ENCODE data around the gene ZNF280B. TPM values are rescaled to one million over a fixed set of nuclear protein-coding genes. Genes with fewer than 3 reads are reported as not detected.

Gene ZNF280B
- total RNA-seq, 6 experiments from 2014 or later: 0.14 to 0.48 (median 0.35) TPM

GRCh38 chr22:22548910-22549309 is 40.4 kb upstream of the ZNF280B start:
- TF ChIP-seq, protein P1, sequence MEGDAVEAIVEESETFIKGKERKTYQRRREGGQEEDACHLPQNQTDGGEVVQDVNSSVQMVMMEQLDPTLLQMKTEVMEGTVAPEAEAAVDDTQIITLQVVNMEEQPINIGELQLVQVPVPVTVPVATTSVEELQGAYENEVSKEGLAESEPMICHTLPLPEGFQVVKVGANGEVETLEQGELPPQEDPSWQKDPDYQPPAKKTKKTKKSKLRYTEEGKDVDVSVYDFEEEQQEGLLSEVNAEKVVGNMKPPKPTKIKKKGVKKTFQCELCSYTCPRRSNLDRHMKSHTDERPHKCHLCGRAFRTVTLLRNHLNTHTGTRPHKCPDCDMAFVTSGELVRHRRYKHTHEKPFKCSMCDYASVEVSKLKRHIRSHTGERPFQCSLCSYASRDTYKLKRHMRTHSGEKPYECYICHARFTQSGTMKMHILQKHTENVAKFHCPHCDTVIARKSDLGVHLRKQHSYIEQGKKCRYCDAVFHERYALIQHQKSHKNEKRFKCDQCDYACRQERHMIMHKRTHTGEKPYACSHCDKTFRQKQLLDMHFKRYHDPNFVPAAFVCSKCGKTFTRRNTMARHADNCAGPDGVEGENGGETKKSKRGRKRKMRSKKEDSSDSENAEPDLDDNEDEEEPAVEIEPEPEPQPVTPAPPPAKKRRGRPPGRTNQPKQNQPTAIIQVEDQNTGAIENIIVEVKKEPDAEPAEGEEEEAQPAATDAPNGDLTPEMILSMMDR (IDR thresholded peaks at IDR 0.05): no peak

DNA sequence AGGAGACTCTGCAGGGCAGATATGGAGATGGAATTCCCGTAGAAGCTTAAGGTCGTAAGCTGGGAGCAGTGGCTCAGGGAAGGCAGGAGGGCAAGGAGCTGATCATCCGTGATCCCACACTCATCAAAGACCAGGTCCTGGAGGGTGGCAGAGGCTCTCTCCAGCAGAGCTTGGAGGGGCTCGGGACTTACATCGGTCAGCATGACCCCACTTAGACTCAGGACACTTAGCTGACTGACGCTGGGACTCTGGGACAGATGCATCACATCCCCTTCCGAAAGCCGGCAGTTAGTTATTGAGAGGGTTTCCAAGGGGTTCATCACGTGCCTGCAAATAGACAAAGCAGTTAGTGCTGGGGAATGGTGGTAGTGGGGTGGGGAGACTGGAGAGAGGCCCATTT is 39.8 kb upstream of the ZNF280B start:
- Mint-ChIP-seq H3K4me1 (ENCODE audit: low read depth) (no peaks in the 10 kb centered on the region), H3K9me3 (no peaks in the 10 kb centered on the region), H3K4me3 (no peak overlapping the region), H3K36me3 (ENCODE audit: low read depth) (no peaks in the 10 kb centered on the region), H3K27me3 (ENCODE audit: insufficient read depth) (peaks cover 13% of the 10 kb centered on the region), H3K27ac (no peak overlapping the region)
- TF ChIP-seq, protein P1 (IDR thresholded peaks at IDR 0.05): no peak
- DNase-seq: no peak

More at GRCh38 chr22:22548910-22549309, 40.4 kb upstream of the ZNF280B start:
- DNase-seq: no peak
- no peaks in the 10 kb centered on the region for H3K36me3 Mint-ChIP-seq (ENCODE audit: low read depth)
- no peaks in the 10 kb centered on the region for H3K4me1 Mint-ChIP-seq (ENCODE audit: low read depth)
- H3K27ac Mint-ChIP-seq: no peak overlapping the region
- no peak overlapping the region for H3K4me3 Mint-ChIP-seq
- H3K27me3 Mint-ChIP-seq (ENCODE audit: insufficient read depth): peaks cover 11% of the 10 kb centered on the region
- H3K9me3 Mint-ChIP-seq: no peaks in the 10 kb centered on the region

GRCh38 chr22:22547692-22548300 is 39.3 kb upstream of the ZNF280B start:
- no peaks in the 10 kb centered on the region for H3K4me1 Mint-ChIP-seq (ENCODE audit: low read depth)
- H3K4me3 Mint-ChIP-seq: no peak overlapping the region
- TF ChIP-seq, protein P1 (IDR thresholded peaks at IDR 0.05): no peak
- H3K27ac Mint-ChIP-seq: no peak overlapping the region
- peaks cover 15% of the 10 kb centered on the region for H3K27me3 Mint-ChIP-seq (ENCODE audit: insufficient read depth)
- no peak for DNase-seq
- H3K36me3 Mint-ChIP-seq (ENCODE audit: low read depth): no peaks in the 10 kb centered on the region
- H3K9me3 Mint-ChIP-seq: no peaks in the 10 kb centered on the region

GRCh38 chr22:22547226-22547625 is 38.7 kb upstream of the ZNF280B start:
- no peaks in the 10 kb centered on the region for H3K4me1 Mint-ChIP-seq (ENCODE audit: low read depth)
- H3K27ac Mint-ChIP-seq: no peak overlapping the region
- H3K36me3 Mint-ChIP-seq (ENCODE audit: low read depth): no peaks in the 10 kb centered on the region
- TF ChIP-seq, protein P1 (IDR thresholded peaks at IDR 0.05): no peak
- no peak overlapping the region for H3K4me3 Mint-ChIP-seq
- H3K27me3 Mint-ChIP-seq (ENCODE audit: insufficient read depth): peaks cover 15% of the 10 kb centered on the region
- no peak for DNase-seq
- peaks cover 4% of the 10 kb centered on the region for H3K9me3 Mint-ChIP-seq

DNA sequence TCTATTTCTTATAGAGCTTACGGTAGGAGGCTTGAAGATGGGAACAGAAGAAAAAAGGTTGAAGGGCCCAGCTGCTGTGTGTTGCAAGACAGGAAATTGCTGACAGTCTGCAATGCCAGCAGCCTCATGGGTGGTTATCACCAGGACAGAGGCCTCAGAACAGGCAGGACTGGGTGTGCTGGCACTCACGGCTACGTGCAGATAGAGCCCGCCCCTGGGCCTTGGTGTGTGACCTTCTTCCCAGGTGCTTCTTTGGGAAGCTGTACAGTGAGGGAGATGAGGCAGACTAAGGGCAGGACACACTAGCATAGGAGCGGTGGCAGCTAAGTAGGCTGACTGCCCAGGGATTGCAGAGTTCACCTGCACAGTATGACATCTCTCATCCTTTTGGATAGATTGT is 37.9 kb upstream of the ZNF280B start:
- no peak overlapping the region for H3K4me3 Mint-ChIP-seq
- TF ChIP-seq, protein P1 (IDR thresholded peaks at IDR 0.05): no peak
- no peaks in the 10 kb centered on the region for H3K4me1 Mint-ChIP-seq (ENCODE audit: low read depth)
- H3K27me3 Mint-ChIP-seq (ENCODE audit: insufficient read depth): peaks cover 21% of the 10 kb centered on the region
- no peak overlapping the region for H3K27ac Mint-ChIP-seq
- DNase-seq: no peak
- H3K9me3 Mint-ChIP-seq: peaks cover 6% of the 10 kb centered on the region
- H3K36me3 Mint-ChIP-seq (ENCODE audit: low read depth): no peaks in the 10 kb centered on the region

Measured in HFFc6 (cell line).